Left forelimb (tissue), 1 donor: ENCODE measurements around the gene AANAT.
"Not testable (repeated sequence)": the region's sequence is repeated elsewhere in the genome, so short reads cannot be mapped to it uniquely, and the experiment has no call there.

Source experiments
- DNase-seq: peaks from one replicate; pipeline ENCODE4 v3.0.0-alpha.2; 2018; ENCODE audit warnings: low spot score

Gene AANAT

GRCh38 chr17:76506408-76507345 is 39.3 kb downstream of the AANAT start:
- DNase-seq, result peak; percentile 91

- DNase-seq, result not testable (repeated sequence)
Observed at GRCh38 chr17:76508472-76509063, 41.2 kb downstream of the AANAT start.

- no peak for DNase-seq
Observed at GRCh38 chr17:76510831-76511244, 43.4 kb downstream of the AANAT start.

- DNase-seq, result no peak
Observed at GRCh38 chr17:76511668-76512365, 44.4 kb downstream of the AANAT start.

- DNase-seq, result no peak
Observed at GRCh38 chr17:76512366-76513305, 45.2 kb downstream of the AANAT start.

- DNase-seq, result no peak
Observed at GRCh38 chr17:76513306-76513692, 45.9 kb downstream of the AANAT start.

GRCh38 chr17:76514355-76514754 is 47.0 kb downstream of the AANAT start:
- DNase-seq, result not testable (repeated sequence)

GRCh38 chr17:76515274-76515949 is 48.0 kb downstream of the AANAT start:
- DNase-seq, result no peak

GRCh38 chr17:76517638-76518038 is 50.2 kb downstream of the AANAT start:
- DNase-seq, result no peak

- no peak for DNase-seq
Observed at GRCh38 chr17:76519048-76519966, 51.9 kb downstream of the AANAT start.
